Thyroid gland (tissue), 4 donors: ENCODE data around the gene EME1. TPM values are rescaled to one million over a fixed set of nuclear protein-coding genes. Genes with fewer than 3 reads are reported as not detected.

ENCODE experiments used
- DNase-seq, 2 donors: peaks; one replicate each; pipeline ENCODE4 v3.0.0-alpha.2; 2019
- H3K27ac ChIP-seq, 3 donors: fragments of 200-600 bp; sonication (generic); 1 replicate in 2 of 3; 2 replicates in 1 of 3; pipeline ENCODE4 v1.5.1; 2016 to 2019; ENCODE audit warnings: mild to moderate bottlenecking in 1 of 3, moderate library complexity in 1 of 3
- H3K27me3 ChIP-seq: fragments of 200-600 bp; sonication (generic); one replicate; pipeline ENCODE4 v1.5.1; 2019
- H3K36me3 ChIP-seq, 2 donors: fragments of 200-600 bp; sonication (generic); one replicate each; pipeline ENCODE4 v1.5.1; 2016 to 2019
- H3K4me1 ChIP-seq, 2 donors: fragments of 200-600 bp; sonication (generic); one replicate each; pipeline ENCODE4 v1.5.1; 2017 to 2019
- H3K4me3 ChIP-seq, 3 donors: fragments of 200-600 bp; sonication (generic); replicated peaks in 1 of 3; 1 replicate in 2 of 3; 2 replicates in 1 of 3; pipeline ENCODE4 v1.5.1; 2016; ENCODE audit warnings: mild to moderate bottlenecking in 1 of 3
- H3K9me3 ChIP-seq: fragments of 200-600 bp; sonication (generic); one replicate; pipeline ENCODE4 v1.5.1; 2017
- POLR2A ChIP-seq, 2 donors: fragments of 450-650 bp; IDR thresholded peaks; one replicate each; pipeline ENCODE4 v1.6.1; 2017; ENCODE audit warnings: antibody characterized with exemption in 2 of 2, mild to moderate bottlenecking in 2 of 2, moderate library complexity in 1 of 2
- WGBS, 2 donors: methylation state at CpG; one replicate each; pipeline ENCODE4 v1.1.5; 2017; 5-methylcytosine and 5-hydroxymethylcytosine counted together
- intact Hi-C: fragments of 100-400 bp; cut with DNase I; formaldehyde crosslinking; loops from one replicate; pipeline ENCODE4 v1.15.1; 2023
- total RNA-seq, 4 donors: library from RNA; depleted of rRNA; stranded (reverse); fragments of >200 nt; gene quantifications; one replicate each; pipeline ENCODE4 v1.2.3, GENCODE V29; 2016
- TF ChIP-seq, protein P1 (sequence below), 6 experiments: fragments of 200-600 bp in 3 of 6; fragments of 450-650 bp in 3 of 6; sonication (generic) in 3 of 6; IDR thresholded peaks; one replicate each; pipeline ENCODE4 v1.5.1; 2016 to 2019; ENCODE audit warnings: antibody characterized with exemption in 6 of 6, mild to moderate bottlenecking in 2 of 6, inconsistent platforms in 1 of 6, moderate library complexity in 1 of 6

EME1 gene
- total RNA-seq, 4 donors from 2014 or later = 0.27 to 0.93 TPM; not detected in 2

DNA sequence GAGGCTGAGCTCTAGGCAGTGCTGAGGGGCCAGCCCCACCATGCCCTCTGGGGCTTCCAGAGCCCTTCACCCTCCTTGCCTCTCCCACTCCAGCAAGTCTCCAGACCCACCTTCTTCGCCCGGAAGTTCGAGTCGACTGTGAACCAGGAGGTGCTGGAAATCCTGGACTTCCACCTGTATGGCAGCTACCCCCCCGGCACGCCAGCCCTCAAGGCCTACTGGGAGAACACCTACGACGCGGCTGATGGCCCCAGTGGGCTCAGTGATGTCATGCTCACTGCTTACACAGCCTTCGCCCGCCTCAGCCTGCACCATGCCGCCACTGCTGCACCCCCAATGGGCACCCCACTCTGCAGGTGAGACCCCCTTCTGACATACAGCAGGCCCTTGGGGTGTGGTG lies 16.6 kb upstream of the EME1 start:
- Histone ChIP-seq H3K36me3 (peaks cover 24 to 40% of the 10 kb centered on the region in 2 donors), H3K27ac (no peak overlapping the region), H3K9me3 (no peaks in the 10 kb centered on the region), H3K4me1 (no peaks in the 10 kb centered on the region), H3K4me3 (no peak overlapping the region), H3K27me3 (no peaks in the 10 kb centered on the region)
- no peak for TF ChIP-seq POLR2A (IDR thresholded peaks at IDR 0.05)
- TF ChIP-seq, protein P1, sequence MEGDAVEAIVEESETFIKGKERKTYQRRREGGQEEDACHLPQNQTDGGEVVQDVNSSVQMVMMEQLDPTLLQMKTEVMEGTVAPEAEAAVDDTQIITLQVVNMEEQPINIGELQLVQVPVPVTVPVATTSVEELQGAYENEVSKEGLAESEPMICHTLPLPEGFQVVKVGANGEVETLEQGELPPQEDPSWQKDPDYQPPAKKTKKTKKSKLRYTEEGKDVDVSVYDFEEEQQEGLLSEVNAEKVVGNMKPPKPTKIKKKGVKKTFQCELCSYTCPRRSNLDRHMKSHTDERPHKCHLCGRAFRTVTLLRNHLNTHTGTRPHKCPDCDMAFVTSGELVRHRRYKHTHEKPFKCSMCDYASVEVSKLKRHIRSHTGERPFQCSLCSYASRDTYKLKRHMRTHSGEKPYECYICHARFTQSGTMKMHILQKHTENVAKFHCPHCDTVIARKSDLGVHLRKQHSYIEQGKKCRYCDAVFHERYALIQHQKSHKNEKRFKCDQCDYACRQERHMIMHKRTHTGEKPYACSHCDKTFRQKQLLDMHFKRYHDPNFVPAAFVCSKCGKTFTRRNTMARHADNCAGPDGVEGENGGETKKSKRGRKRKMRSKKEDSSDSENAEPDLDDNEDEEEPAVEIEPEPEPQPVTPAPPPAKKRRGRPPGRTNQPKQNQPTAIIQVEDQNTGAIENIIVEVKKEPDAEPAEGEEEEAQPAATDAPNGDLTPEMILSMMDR (IDR thresholded peaks at IDR 0.05) = no peak
- intact Hi-C loops = no loop called here
- WGBS, 2 donors = 95 to 97% methylated on average over 12 of the region's 12 CpGs
- DNase-seq = no peak

DNA sequence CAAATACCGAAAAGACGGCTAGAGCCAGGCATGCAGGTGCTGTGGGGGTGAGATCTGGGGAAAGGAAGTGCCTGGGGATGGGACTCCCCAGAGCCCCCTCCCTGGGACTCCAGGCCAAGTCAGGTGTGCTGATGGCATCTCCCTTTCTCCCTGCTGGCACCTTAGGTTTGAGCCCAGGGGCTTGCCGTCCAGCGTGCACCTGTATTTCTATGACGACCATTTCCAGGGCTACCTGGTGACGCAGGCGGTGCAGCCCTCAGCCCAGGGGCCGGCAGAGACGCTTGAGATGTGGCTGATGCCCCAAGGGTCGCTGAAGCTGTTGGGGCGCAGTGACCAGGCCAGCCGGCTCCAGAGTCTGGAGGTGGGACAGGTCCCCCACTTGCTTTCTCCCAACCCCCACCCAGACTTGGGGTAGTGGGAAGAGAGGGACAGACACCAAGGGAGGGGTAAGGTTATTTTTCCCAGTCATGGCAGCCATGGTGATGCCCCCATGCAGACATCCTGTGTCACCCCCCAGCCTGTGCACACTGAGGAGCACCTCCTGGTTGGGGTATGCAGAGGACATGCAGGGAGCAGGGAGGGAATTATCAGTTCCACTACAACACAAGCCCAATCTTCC lies 16.0 kb upstream of the EME1 start:
- H3K27me3 ChIP-seq = no peaks in the 10 kb centered on the region
- no peak overlapping the region for H3K27ac ChIP-seq
- WGBS, 2 donors = 97 to 100% methylated on average over 3 to 6 of the region's 12 CpGs
- no peak overlapping the region for H3K4me3 ChIP-seq
- peaks cover 24 to 40% of the 10 kb centered on the region in 2 donors for H3K36me3 ChIP-seq
- no peaks in the 10 kb centered on the region for H3K9me3 ChIP-seq
- DNase-seq = no peak
- TF ChIP-seq, protein P1 (IDR thresholded peaks at IDR 0.05) = no peak
- TF ChIP-seq POLR2A (IDR thresholded peaks at IDR 0.05) = no peak
- no peaks in the 10 kb centered on the region for H3K4me1 ChIP-seq
- intact Hi-C loops = no loop called here

DNA sequence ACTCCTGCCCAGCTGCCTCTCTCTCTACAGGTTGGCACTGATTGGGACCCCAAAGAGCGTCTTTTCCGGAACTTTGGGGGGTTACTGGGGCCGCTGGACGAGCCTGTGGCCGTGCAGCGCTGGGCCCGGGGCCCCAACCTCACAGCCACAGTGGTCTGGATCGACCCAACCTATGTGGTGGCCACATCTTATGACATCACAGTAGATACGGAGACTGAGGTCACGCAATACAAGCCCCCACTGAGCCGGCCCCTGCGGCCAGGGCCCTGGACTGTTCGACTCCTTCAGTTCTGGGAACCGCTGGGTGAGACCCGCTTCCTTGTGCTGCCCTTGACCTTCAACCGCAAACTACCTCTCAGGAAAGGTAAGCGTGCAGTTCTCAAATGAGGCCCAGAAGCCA lies 14.9 kb upstream of the EME1 start:
- H3K27me3 ChIP-seq = no peaks in the 10 kb centered on the region
- peaks cover 24 to 40% of the 10 kb centered on the region in 2 donors for H3K36me3 ChIP-seq
- TF ChIP-seq POLR2A (IDR thresholded peaks at IDR 0.05) = no peak
- TF ChIP-seq, protein P1 (IDR thresholded peaks at IDR 0.05) = no peak
- no peak overlapping the region for H3K4me3 ChIP-seq
- intact Hi-C loops = no loop called here
- H3K9me3 ChIP-seq = no peaks in the 10 kb centered on the region
- no peak overlapping the region for H3K27ac ChIP-seq
- H3K4me1 ChIP-seq = peaks cover 0 to 6% of the 10 kb centered on the region in 2 donors
- DNase-seq = no peak
- WGBS, 2 donors = 94 to 100% methylated on average over 1 to 13 of the region's 17 CpGs

DNA sequence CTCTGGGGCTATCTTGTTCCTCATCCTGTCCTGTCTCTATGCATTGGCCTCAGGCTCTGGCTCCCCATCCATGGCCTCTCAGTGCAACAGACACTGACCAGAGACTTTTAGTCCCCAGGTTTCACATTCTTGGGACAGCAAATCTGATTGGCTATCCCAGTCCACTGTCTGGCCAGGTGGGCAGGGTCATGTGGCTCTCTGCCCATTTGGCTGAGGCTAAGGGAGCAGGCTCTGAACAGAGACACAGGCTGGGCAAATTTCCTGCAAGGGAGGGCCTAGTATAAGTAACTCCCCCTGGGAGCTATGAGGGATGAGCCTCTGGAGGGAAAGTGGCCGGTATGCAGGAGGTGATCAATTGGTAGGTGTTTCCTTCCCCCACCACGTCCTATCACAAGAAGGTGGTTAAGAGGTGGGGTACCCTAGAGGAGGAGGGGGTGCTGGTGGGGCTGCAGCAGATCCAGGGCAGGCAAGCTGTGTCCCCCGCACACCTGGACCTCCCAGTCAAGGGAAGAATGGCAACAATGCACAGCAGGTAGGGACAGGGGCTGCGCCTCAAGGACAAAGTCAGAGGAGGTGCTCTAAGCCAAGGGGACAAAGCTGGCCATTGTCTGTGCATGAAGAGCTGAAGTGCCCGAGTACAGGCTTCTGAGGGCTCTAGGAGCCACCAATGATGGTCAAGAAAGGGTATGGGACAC lies 13.9 kb upstream of the EME1 start:
- Histone ChIP-seq H3K27ac (no peak overlapping the region), H3K9me3 (no peaks in the 10 kb centered on the region), H3K4me1 (peaks cover 0 to 6% of the 10 kb centered on the region in 2 donors), H3K27me3 (no peaks in the 10 kb centered on the region), H3K36me3 (peaks cover 24 to 33% of the 10 kb centered on the region in 2 donors), H3K4me3 (no peak overlapping the region)
- no peak for TF ChIP-seq POLR2A (IDR thresholded peaks at IDR 0.05)
- TF ChIP-seq, protein P1 (IDR thresholded peaks at IDR 0.05) = no peak
- 83 to 86% methylated on average over 5 of the region's 5 CpGs for WGBS, 2 donors
- DNase-seq = no peak
- intact Hi-C loops = no loop called here

DNA sequence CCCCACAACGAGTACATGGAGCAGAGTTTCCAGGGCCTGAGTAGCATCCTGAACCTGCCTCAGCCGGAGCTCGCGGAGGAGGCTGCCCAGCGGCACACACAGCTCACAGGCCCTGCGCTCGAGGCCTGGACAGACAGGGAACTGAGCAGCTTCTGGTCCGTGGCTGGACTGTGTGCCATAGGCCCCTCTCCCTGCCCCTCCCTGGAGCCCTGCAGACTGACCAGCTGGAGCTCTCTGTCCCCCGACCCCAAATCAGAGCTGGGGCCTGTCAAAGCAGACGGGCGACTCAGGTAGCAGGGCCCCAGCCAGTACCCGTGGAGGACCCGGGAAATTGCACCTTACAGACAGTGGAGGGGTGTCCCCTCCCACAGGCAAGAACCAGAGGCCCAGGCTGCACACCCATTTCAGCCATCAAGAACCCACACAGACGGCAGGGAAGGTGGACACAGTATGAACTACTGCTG lies 13.0 kb upstream of the EME1 start:
- Histone ChIP-seq H3K4me3 (no peak overlapping the region), H3K27me3 (no peaks in the 10 kb centered on the region), H3K36me3 (peaks cover 24 to 33% of the 10 kb centered on the region in 2 donors), H3K27ac (no peak overlapping the region), H3K9me3 (no peaks in the 10 kb centered on the region), H3K4me1 (peaks cover 0 to 6% of the 10 kb centered on the region in 2 donors)
- TF ChIP-seq POLR2A (IDR thresholded peaks at IDR 0.05) = no peak
- TF ChIP-seq, protein P1 (IDR thresholded peaks at IDR 0.05) = no peak
- intact Hi-C loops = loop anchor here (5.0 kb wide), 1 partner anchor 117 kb away; the partner anchor contains the start of gene RSAD1
- no peak for DNase-seq
- WGBS, 2 donors = 89 to 90% methylated on average over 10 to 13 of the region's 14 CpGs
